Measurements from ENCODE around the gene SORCS1.

SORCS1 gene

GRCh38 chr10:106992055-106992454, 172.5 kb downstream of the SORCS1 start:
- DNase-seq (ENCODE audit: low read depth in 2 of 2) = no peak

- no peak for DNase-seq (ENCODE audit: low read depth in 2 of 2)
Measured at GRCh38 chr10:106991091-106991490, 173.4 kb downstream of the SORCS1 start.

GRCh38 chr10:106987362-106987761, 177.1 kb downstream of the SORCS1 start:
- no peak for DNase-seq (ENCODE audit: low read depth in 2 of 2)

GRCh38 chr10:106982268-106982667, 182.2 kb downstream of the SORCS1 start:
- DNase-seq (ENCODE audit: low read depth in 2 of 2) = no peak

- no peak for DNase-seq (ENCODE audit: low read depth in 2 of 2)
Measured at GRCh38 chr10:106981452-106982075, 182.9 kb downstream of the SORCS1 start.

GRCh38 chr10:106980495-106981451, 183.7 kb downstream of the SORCS1 start:
- DNase-seq (ENCODE audit: low read depth in 2 of 2) = no peak

GRCh38 chr10:106978756-106979155, 185.8 kb downstream of the SORCS1 start:
- DNase-seq (ENCODE audit: low read depth in 2 of 2) = no peak

- no peak for DNase-seq (ENCODE audit: low read depth in 2 of 2)
Measured at GRCh38 chr10:106973716-106974115, 190.8 kb downstream of the SORCS1 start.

GRCh38 chr10:106973288-106973687, 191.2 kb downstream of the SORCS1 start:
- DNase-seq (ENCODE audit: low read depth in 2 of 2) = no peak

GRCh38 chr10:106972381-106972780, 192.1 kb downstream of the SORCS1 start:
- DNase-seq (ENCODE audit: low read depth in 2 of 2) = no peak

GRCh38 chr10:106971411-106971831, 193.1 kb downstream of the SORCS1 start:
- DNase-seq (ENCODE audit: low read depth in 2 of 2) = no peak

GRCh38 chr10:106967452-106967851, 197.1 kb downstream of the SORCS1 start:
- no peak for DNase-seq (ENCODE audit: low read depth in 2 of 2)

GRCh38 chr10:106960812-106961211, 203.7 kb downstream of the SORCS1 start:
- DNase-seq (ENCODE audit: low read depth in 2 of 2) = no peak

- no peak for DNase-seq (ENCODE audit: low read depth in 2 of 2)
Measured at GRCh38 chr10:106959521-106959920, 205.0 kb downstream of the SORCS1 start.

GRCh38 chr10:106958589-106959361, 205.7 kb downstream of the SORCS1 start:
- no peak for DNase-seq (ENCODE audit: low read depth in 2 of 2)

GRCh38 chr10:106957823-106958588, 206.5 kb downstream of the SORCS1 start:
- no peak for DNase-seq (ENCODE audit: low read depth in 2 of 2)

GRCh38 chr10:106956216-106956915, 208.1 kb downstream of the SORCS1 start:
- DNase-seq (ENCODE audit: low read depth in 2 of 2) = no peak

GRCh38 chr10:106955133-106955532, 209.4 kb downstream of the SORCS1 start:
- DNase-seq (ENCODE audit: low read depth in 2 of 2) = no peak

GRCh38 chr10:106952033-106952432, 212.5 kb downstream of the SORCS1 start:
- no peak for DNase-seq (ENCODE audit: low read depth in 2 of 2)

GRCh38 chr10:106949680-106950478, 214.6 kb downstream of the SORCS1 start:
- no peak for DNase-seq (ENCODE audit: low read depth in 2 of 2)
